HPDE6-E6E7 (cell line): ENCODE measurements around the gene ALDOA.

Experiments used
- DNase-seq: peaks from one replicate; pipeline ENCODE4 v3.0.0; 2011; ENCODE audit warnings: missing footprints; ENCODE audit errors: extremely low spot score

Gene ALDOA

GRCh38 chr16:30115238-30115637 is 49.7 kb downstream of the ALDOA start:
- DNase-seq: no peak

- no peak for DNase-seq
These were observed 51.0 kb downstream of the ALDOA start for GRCh38 chr16:30116291-30117207.

- no peak for DNase-seq
These were observed 52.2 kb downstream of the ALDOA start for GRCh38 chr16:30117768-30118167.

DNA sequence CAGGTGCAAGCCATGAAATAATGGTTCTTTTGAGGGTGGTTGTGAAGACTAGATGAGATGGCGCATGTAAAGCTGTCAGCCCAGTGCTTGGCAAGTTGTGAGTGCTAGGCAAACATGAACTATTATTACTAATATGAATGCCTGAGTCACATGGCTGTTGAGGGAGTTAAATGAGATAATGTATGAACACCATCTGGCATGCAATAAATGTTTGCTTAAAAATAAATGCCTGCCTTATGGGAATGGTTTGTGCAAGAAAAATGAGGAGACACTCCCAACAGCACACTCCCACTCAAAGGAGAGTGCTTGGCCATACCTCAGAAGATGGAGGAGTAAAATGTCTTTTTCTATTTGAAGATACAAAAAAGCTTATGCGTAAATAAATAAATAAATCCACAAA is 53.9 kb downstream of the ALDOA start:
- no peak for DNase-seq
